Lung (tissue), 12 donors: Measurements from ENCODE around the gene BAIAP2. TPM values are rescaled to one million over a fixed set of nuclear protein-coding genes. Genes with fewer than 3 reads are reported as not detected.

Source experiments
- ATAC-seq: fragments of 200-7000 bp; cut with Tn5 transposase; one replicate; pipeline ENCODE4 v1.9.1; 2020; ENCODE audit warnings: moderate number of reproducible peaks; ENCODE audit not compliant: insufficient read depth, low FRiP score
- DNase-seq, 3 donors: peaks; one replicate each; pipeline ENCODE4 v3.0.0-alpha.2; 2013 to 2017
- H3K27ac ChIP-seq, 2 donors: one replicate each; pipeline ENCODE4 v1.5.1; 2013; ENCODE audit warnings: mild to moderate bottlenecking in 2 of 2, moderate library complexity in 2 of 2, control low read depth in 1 of 2, inconsistent platforms in 1 of 2, low read depth in 1 of 2, low read length in 1 of 2
- H3K27me3 ChIP-seq, 3 donors: one replicate each; pipeline ENCODE4 v1.5.1; 2013; ENCODE audit warnings: low read length in 2 of 3; ENCODE audit not compliant: control insufficient read depth in 3 of 3, insufficient read depth in 3 of 3
- H3K36me3 ChIP-seq, 4 donors: one replicate each; pipeline ENCODE4 v1.5.1; 2013; ENCODE audit warnings: low read length in 4 of 4, mild to moderate bottlenecking in 1 of 4, moderate library complexity in 1 of 4; ENCODE audit not compliant: control insufficient read depth in 4 of 4, insufficient read depth in 4 of 4
- H3K4me1 ChIP-seq, 5 donors: one replicate each; pipeline ENCODE4 v1.5.1; 2013; ENCODE audit warnings: low read length in 5 of 5, mild to moderate bottlenecking in 2 of 5, moderate library complexity in 1 of 5; ENCODE audit not compliant: control insufficient read depth in 5 of 5, insufficient read depth in 5 of 5
- H3K4me3 ChIP-seq: one replicate; pipeline ENCODE4 v1.5.1; 2013; ENCODE audit warnings: mild to moderate bottlenecking, control low read depth, moderate library complexity
- H3K9ac ChIP-seq, 2 donors: one replicate each; pipeline ENCODE4 v1.5.1; 2013; ENCODE audit warnings: low read length in 2 of 2, control low read depth in 1 of 2; ENCODE audit not compliant: insufficient read depth in 1 of 2
- H3K9me3 ChIP-seq, 4 donors: one replicate each; pipeline ENCODE4 v1.5.1; 2013; ENCODE audit warnings: low read length in 3 of 4, mild to moderate bottlenecking in 1 of 4, moderate library complexity in 1 of 4; ENCODE audit not compliant: control insufficient read depth in 4 of 4, insufficient read depth in 3 of 4
- WGBS, 2 donors: extraction: QIAGEN DNeasy Blood & Tissue Kit; methylation state at CpG; one replicate each; pipeline ENCODE4 v1.1.7; 2013; 5-methylcytosine and 5-hydroxymethylcytosine counted together
- polyA plus RNA-seq, 2 donors: library from polyadenylated mRNA; stranded (reverse); fragments of 200-250 nt; gene quantifications; one replicate each; pipeline ENCODE4 v1.2.1, GENCODE V29; 2013
- total RNA-seq, 2 donors: library from RNA; depleted of rRNA in 1 of 2; stranded (reverse); fragments of >200 nt in 1 of 2; gene quantifications; one replicate each; pipeline ENCODE4 v1.2.1, GENCODE V29; 2014 to 2021
- TF ChIP-seq, protein P1 (sequence below): IDR thresholded peaks from 2 replicates; pipeline ENCODE4 v1.5.1; 2012; ENCODE audit warnings: mild to moderate bottlenecking; ENCODE audit errors: control extremely low read depth, extremely low read depth
- donor health status: control.
- donor health status: control.
- donor health status: Bipolar disorder and iron deficiency.
- donor health status: healthy.
- donor health status: DM: yes; HTN: yes; CAD: no.

BAIAP2 gene
- total and polyA plus RNA-seq, 4 donors, result 59.2 to 141 (median 77.7) TPM

DNA sequence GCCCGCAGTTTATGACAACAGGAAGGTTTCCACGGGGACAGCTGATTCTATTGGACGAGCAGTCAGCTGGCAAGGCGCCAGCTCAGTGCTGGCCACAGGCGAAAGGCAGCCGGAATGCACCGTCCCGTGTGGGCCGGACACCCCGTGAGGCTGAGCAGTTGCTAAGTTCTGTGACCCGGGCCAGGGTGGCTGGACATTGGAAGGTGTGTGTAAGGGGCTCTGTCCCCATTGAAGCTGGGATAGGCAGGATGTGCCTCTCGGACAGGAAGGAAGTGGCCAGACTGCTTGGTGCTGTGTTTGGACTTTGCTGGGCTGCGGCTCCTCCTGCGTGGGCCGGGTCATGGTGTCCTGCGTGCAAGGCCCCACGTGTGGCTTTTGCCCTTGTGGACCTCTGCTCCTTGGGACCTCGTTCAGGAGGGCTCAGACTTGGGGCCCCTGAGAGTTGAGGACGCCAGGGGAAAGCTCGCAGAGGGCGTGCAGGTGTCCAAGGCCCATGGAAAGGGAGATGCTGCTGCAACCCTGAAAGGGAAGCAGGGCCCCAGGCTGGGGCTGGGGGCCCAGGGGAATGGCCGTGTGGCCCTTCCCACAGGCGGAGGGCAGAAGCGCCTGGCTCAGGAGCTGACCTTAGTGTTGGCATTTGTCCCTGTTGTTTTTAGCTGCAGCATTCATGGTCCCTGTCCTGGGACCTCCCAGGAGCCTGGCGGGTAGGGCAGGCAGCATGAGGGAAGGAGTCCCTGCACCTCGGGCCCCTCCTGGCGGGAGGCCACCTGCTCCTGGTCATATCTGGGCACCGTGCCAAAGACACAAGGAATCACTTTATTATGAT, 10.0 kb downstream of the BAIAP2 start:
- H3K4me3 ChIP-seq, result no peak overlapping the region
- peaks cover 7 to 71% (median 30%) of the 10 kb centered on the region in 5 donors for H3K4me1 ChIP-seq
- DNase-seq, result peak; percentile 90 to 93 (median 91)
- H3K27me3 ChIP-seq, result no peaks in the 10 kb centered on the region
- peak overlapping the region; percentile 53 to 92 for H3K27ac ChIP-seq
- no peaks in the 10 kb centered on the region for H3K9me3 ChIP-seq
- TF ChIP-seq, protein P1, sequence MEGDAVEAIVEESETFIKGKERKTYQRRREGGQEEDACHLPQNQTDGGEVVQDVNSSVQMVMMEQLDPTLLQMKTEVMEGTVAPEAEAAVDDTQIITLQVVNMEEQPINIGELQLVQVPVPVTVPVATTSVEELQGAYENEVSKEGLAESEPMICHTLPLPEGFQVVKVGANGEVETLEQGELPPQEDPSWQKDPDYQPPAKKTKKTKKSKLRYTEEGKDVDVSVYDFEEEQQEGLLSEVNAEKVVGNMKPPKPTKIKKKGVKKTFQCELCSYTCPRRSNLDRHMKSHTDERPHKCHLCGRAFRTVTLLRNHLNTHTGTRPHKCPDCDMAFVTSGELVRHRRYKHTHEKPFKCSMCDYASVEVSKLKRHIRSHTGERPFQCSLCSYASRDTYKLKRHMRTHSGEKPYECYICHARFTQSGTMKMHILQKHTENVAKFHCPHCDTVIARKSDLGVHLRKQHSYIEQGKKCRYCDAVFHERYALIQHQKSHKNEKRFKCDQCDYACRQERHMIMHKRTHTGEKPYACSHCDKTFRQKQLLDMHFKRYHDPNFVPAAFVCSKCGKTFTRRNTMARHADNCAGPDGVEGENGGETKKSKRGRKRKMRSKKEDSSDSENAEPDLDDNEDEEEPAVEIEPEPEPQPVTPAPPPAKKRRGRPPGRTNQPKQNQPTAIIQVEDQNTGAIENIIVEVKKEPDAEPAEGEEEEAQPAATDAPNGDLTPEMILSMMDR, result no peak
- 37 to 50% methylated on average over 26 to 28 of the region's 28 CpGs for WGBS, 2 donors
- no peak overlapping the region for H3K9ac ChIP-seq
- ATAC-seq, result peak; percentile 7
- H3K36me3 ChIP-seq, result no peaks in the 10 kb centered on the region

DNA sequence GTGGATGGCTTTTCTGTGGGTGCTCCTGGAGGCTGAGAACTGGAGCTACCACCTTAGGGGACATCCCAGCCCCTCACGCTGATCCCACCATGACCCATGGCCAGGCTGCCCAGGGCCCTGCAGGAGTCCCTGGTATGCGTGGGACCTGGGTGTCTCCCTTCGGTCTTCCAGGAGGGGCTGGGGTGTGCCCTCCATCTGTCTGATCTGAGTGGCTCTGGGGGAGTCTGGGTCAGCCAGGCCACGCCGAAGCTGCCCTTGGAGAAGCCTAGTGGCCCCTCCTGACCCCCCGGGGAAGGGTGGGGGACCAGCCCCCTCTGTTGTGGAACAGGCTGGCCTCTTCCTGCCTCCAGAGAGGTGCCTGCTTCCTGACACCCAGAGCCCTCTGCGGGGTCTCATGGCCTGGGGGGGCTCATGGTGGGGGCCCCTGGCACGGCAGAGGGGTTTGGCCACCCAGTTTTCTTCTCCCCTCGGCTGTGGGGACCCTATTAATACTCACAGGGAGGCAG, 10.7 kb downstream of the BAIAP2 start:
- DNase-seq, result no peak
- TF ChIP-seq, protein P1, result no peak
- no peak overlapping the region for H3K9ac ChIP-seq
- no peaks in the 10 kb centered on the region for H3K27me3 ChIP-seq
- peak overlapping the region; percentile 53 to 92 for H3K27ac ChIP-seq
- H3K9me3 ChIP-seq, result no peaks in the 10 kb centered on the region
- no peaks in the 10 kb centered on the region for H3K36me3 ChIP-seq
- WGBS, 2 donors, result 53 to 56% methylated on average over 9 of the region's 9 CpGs
- no peak overlapping the region for H3K4me3 ChIP-seq
- ATAC-seq, result no peak
- H3K4me1 ChIP-seq, result peaks cover 7 to 71% (median 30%) of the 10 kb centered on the region in 5 donors

DNA sequence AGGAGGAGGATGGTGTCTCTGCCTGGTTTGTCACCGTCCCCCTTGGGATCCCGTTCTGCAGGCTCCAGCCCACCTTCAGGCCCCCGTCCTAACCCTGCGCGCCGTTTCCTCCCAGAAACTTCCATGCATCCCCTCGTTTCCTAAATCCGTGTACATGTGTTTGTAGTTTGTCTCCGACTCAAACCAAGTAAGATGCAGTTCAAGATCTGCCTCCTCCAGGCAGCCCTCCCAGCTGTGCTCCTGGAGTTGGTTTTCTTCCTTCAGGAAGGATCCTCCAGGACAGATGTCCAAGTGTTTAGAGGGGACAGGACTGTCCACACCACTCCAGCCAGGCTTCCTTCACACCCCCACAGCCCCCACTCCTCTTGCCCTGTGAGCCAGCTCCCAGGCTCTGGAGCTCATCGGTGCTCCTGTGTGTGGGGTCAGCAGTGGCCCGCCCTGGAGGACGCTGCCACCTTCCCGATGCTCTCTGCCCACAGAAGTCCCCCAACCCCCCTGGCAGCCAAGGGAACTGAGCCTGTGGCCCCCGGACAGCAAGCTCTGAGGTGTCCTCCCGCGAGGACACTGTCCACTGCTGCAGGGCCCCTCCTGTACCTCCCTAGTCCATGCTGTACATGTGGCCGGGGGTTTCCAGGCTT, 11.3 kb downstream of the BAIAP2 start:
- WGBS, 2 donors, result 80 to 89% methylated on average over 17 of the region's 17 CpGs
- DNase-seq (no peak), ATAC-seq (no peak)
- H3K36me3 ChIP-seq, result no peaks in the 10 kb centered on the region
- peaks cover 7 to 70% (median 34%) of the 10 kb centered on the region in 5 donors for H3K4me1 ChIP-seq
- H3K27me3 ChIP-seq, result no peaks in the 10 kb centered on the region
- H3K9me3 ChIP-seq, result no peaks in the 10 kb centered on the region
- peak overlapping the region in 1 of 2 donors; percentile 92 for H3K27ac ChIP-seq
- no peak overlapping the region for H3K4me3 ChIP-seq
- no peak overlapping the region for H3K9ac ChIP-seq
- TF ChIP-seq, protein P1, result no peak
